CD4-positive, alpha-beta T cell treated with Interleukin-15 for 4 hours (primary cell): Measurements from ENCODE around the gene OR2V2.

Source experiments
- DNase-seq: peaks from one replicate; pipeline ENCODE4 v3.0.0-alpha.2; 2020; ENCODE audit warnings: low spot score

Gene OR2V2

GRCh38 chr5:181145133-181145532, 2.3 kb upstream of the OR2V2 start:
- no peak for DNase-seq

- DNase-seq = no peak
These were observed 2.0 kb downstream of the OR2V2 start for GRCh38 chr5:181149355-181149754.

- DNase-seq = no peak
These were observed 2.7 kb downstream of the OR2V2 start for GRCh38 chr5:181149806-181150733.

- no peak for DNase-seq
These were observed 3.8 kb downstream of the OR2V2 start for GRCh38 chr5:181151146-181151545.

- no peak for DNase-seq
These were observed 5.0 kb downstream of the OR2V2 start for GRCh38 chr5:181152406-181152805.

GRCh38 chr5:181153814-181154213, 6.4 kb downstream of the OR2V2 start:
- no peak for DNase-seq

- DNase-seq = no peak
These were observed 9.4 kb downstream of the OR2V2 start for GRCh38 chr5:181156758-181157157.

GRCh38 chr5:181158869-181159268, 11.5 kb downstream of the OR2V2 start:
- DNase-seq = no peak

GRCh38 chr5:181159286-181160151, 12.1 kb downstream of the OR2V2 start:
- peak; percentile 91 for DNase-seq

GRCh38 chr5:181160152-181160754, 12.9 kb downstream of the OR2V2 start:
- peak; percentile 67 for DNase-seq

- peak; percentile 45 for DNase-seq
These were observed 13.6 kb downstream of the OR2V2 start for GRCh38 chr5:181160755-181161533.

GRCh38 chr5:181161534-181162175, 14.3 kb downstream of the OR2V2 start:
- no peak for DNase-seq

GRCh38 chr5:181163487-181164075, 16.2 kb downstream of the OR2V2 start:
- DNase-seq = no peak

- no peak for DNase-seq
These were observed 16.9 kb downstream of the OR2V2 start for GRCh38 chr5:181164076-181164952.

GRCh38 chr5:181166812-181167733, 19.7 kb downstream of the OR2V2 start:
- DNase-seq = no peak

- no peak for DNase-seq
These were observed 20.6 kb downstream of the OR2V2 start for GRCh38 chr5:181167814-181168488.

- no peak for DNase-seq
These were observed 21.3 kb downstream of the OR2V2 start for GRCh38 chr5:181168595-181169118.
